Fibroblast of upper back skin (primary cell): Measurements from ENCODE around the gene COL18A1.
"Not testable (repeated sequence)": the region's sequence is repeated elsewhere in the genome, so short reads cannot be mapped to it uniquely, and the experiment has no call there.

Source experiments
- DNase-seq: peaks from one replicate; pipeline ENCODE4 v3.0.0-alpha.2; 2013

The COL18A1 gene

DNA sequence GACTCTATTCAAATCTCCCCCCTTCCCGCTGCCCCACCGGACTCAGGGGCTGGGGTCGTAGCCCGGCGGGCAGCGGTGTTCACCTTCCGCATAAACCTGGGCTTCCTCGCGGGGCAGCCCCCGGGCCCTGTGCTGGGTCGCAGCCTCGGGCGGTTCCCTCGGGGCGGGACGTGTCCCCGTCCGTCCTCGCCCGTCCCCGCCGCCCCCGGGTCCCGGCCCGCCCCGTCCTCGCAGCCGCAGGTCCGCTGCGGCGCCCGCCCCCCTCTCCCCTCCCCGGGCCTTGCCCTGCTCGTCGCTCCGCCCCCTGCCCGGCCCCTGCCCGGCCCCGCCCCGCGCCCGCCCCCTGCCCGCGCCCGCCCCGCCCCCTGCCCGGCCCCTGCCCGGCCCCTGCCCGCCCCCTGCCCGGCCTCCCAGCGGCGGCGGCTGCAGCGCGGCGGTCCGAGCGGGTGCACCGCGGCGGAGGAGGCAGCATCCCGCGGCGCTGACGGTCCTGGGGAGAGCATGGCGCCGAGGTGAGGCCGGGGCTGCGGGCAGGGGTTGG is at the start of gene COL18A1:
Gene COL18A1, plus strand, starts transcription at position 436 of the 541 bp plus-strand sequence. Its CDS starts 66 bp downstream, at position 502.
- DNase-seq = peak; percentile 28

DNA sequence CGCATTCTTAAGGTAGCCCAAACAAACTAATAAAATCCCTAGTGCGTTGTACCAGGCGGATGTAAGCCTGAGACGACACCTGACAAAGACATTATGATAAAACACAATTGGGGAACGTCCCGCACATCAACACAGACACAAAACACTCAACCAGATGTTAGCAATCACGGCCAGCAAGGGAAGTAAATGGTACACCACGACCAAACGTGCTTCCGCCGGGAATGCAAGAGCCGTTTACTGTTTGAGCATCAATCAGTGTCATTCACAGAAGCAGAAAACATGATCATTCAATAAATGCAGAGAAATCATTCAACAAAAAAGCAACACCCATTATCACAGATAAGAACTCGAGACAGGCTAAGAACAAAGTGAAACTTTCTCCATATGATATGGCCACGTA is 49.4 kb upstream of the COL18A1 start:
- DNase-seq = peak; percentile 42

DNA sequence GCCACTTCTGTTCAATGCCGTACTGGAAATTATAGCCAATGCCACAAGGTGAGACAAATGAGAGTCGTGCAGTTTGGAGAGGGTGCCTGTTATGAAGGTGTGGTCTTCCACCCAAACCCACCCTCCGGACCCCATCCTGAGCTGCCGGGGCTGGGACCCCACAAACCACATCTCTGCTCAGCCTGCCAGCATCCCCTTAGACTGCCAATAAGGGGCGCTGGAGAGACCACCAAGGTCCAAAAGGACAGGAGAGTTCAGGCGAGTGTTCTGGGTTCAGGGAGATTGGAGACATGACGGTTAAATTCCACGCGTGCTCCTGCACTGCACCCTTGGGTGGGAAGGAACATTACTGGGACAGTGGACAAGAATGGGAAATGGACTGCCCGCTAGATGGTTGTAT is 48.7 kb upstream of the COL18A1 start:
- no peak for DNase-seq

DNA sequence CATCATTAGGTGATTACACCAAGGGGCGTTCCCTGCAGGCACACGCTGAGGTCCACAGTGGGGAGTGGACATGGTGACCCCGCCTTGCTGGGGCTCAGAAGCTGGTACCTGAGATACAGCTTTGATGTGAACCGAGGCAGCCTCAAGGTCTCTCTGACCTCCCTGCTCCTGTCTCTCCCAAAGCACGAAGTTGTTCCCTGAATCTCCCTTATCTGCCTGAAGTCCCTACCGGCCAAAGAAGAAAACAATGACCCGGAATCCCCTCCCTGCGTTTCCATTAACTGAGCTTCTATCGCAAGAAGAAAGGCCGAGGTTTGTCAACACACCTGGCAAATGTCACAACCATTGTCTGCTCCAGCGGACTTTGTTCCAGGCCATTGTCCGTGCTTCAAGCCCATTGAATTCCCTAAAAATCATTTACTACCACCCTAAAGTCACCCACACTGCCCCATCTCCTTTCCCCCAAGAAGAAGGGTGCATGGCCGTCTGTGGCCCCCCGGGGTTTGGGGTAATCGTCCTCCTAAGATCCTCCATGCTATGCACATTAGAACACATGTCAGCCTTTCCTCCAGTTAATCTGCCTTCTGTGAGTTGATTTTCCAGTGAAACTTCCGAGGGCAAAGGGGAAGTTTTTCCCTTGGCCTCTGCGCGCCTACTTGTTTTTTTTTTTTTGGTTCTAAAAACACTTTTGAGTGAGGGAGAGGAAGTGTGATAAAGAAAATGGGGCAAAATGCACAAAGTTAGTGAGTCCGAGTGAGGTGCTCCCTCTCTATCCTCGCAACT is 48.1 kb upstream of the COL18A1 start:
- DNase-seq = no peak

DNA sequence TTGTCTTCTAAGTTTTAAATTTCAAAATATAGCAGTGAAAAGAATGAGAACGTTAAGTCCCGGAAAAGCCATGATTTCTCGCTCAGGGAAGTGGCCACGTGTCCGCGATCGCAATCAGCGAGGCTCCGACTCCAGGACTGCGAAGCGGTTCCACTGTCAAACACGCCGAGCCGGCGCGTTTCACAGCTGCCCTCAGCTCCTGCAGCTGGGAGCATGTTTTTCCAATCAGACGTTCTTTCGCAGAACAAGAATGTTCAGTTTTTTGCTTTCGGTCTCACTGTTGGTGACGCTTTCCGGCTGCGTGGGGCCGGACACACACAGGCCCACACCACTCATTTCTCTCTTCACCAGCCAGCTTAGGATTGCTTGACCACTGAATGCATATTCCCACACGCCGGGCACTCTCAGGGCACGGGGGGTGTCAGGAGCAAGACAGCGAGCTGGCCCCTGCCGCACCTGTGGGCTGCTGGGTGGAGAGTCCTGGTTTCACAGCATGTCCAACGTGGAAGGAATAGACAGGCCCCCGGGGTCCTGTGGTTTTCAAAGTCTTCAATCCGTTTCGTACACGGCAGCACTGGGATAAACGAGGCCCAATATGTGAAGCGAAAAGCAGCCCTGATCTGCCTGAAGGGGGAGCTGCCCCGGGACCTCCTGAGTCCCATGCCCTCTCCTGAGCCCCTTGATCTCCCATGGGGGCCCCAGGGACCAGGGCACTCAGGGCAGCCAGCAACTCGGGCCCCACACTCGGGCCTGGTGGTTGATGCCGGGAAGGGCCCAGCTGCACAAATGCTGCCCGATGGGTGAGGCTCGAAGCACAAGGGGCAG is 47.3 kb upstream of the COL18A1 start:
- DNase-seq = peak; percentile 44

DNA sequence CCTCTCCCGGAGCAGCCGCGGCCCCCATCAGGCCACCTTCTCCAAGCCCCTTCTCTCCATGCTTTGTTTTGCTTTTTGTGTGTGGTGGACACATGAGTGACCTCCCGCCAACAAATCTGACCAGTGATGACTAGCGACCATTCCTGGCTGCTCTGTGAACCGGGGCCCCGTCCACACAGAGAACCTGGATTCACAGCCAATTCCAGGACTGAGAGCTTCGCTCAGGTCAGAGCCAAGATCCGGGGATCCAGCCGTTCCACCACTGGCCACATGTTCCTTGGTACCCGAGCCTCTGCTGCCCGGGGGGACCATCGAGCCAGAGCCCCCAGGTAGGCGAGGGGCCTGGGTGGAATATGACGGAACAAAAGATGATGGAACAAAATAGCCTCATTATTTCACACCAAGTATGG is 46.7 kb upstream of the COL18A1 start:
- DNase-seq = no peak

DNA sequence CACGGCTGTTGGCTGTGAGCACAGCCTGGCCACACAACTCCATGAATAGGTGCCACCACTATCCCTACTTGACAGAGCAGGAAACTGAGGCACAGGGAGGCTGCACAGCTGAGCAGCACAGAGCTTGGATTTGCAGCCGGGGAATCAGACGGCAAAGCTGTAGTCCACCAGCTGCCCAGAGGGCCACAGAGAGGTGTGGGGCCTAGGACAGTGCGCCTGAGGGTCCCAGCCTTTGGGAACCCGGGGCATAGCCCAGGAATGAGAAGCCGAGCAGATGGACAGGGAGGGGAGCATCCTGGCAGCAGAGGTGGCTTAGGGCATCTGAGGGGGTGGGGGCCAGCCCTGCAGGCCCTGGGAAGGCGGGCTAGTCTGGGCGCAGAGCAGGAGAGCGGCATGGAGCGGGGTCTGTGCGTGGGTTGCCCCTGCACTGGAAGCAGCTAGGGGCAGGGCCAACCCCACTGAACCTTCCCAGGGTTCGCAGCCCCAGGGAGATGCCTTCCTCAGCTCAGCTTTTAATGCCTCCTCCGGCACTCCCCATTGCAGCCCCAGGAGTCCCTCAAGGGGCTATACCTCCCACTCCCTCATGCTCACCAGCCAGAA is 46.2 kb upstream of the COL18A1 start:
- no peak for DNase-seq

DNA sequence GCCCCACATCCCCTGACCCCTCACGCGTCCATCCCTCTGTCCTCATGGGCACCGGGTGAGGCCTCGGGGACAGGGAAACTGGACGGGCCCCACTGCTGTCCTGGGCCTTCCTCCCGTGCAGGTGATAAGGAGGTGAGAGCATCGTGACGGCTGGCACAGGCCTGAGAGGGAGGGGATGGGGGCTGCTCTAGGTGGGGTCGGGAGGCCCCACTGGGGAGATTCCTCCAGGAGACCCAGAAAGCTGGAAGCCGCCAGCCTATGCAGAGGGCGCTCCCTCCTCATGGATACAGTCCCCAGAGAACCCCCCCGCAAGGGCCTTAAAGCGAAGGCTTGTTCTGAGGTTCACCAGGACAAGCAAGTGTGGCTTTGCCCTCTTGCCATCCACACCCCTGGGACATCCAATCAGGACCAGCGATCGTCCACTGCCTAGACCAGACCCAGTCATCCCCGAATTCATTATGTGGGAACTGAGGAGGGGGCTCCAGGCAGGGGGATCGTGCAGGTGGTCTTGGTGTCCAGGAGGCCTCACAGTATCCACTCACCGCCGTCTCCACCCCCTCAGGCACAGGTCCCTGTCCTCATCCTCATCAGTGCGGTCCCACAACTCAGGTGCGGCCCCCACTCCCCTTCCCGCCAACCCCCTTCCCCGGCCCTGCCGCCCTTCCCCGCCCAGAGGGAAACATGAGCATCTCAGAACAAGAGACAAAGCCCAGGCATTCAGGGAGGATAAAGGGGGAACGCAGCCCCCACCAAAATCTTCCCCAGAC is 45.3 kb upstream of the COL18A1 start:
- no peak for DNase-seq

DNA sequence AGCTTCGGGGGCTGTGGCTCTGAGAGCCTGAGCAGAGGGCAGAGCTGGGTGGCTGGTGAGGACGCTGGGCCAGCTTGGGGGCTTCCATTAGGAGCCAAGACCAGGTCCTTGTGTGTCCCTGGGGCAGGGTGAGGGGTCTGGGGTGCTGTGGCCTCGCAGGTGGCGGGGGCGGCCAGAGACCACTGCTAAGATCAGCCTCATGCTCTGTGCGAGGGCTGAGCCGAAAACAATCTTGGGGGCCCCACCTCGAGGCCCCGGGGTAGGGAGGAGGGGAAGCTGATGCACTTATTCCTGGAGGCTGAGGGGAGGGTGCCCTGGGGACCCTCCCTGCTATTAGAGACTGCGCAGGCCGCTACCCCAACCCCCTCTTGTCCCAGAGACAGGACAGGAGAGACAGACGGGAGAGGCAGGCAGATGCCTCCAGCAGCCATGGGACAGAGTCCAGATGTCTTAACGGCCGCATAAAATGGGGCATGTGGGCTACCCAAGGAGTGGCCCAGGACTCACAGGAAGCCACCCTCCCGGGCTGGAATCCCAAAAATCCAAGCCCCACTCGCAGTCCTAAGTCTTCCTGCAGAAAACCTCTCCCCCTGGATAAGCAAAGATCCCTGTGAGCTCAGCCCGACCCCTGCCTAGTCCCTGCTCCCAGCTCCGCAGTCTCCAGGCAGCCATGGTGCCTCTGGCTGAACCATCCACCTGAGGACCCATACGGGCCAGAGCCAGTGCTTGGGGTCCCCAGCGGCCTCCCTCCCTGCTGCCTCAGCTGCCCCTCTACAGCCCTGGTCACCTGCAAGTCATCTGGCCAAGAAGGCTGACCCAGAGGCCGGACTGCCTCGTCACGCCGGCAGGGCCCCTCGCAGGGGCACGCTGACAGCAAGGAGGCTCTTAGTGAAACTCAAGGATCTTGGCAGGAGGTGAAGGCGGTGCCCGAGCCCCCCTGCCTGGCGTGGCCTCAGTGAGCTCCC is 43.6 kb upstream of the COL18A1 start:
- DNase-seq = peak; percentile 34

DNA sequence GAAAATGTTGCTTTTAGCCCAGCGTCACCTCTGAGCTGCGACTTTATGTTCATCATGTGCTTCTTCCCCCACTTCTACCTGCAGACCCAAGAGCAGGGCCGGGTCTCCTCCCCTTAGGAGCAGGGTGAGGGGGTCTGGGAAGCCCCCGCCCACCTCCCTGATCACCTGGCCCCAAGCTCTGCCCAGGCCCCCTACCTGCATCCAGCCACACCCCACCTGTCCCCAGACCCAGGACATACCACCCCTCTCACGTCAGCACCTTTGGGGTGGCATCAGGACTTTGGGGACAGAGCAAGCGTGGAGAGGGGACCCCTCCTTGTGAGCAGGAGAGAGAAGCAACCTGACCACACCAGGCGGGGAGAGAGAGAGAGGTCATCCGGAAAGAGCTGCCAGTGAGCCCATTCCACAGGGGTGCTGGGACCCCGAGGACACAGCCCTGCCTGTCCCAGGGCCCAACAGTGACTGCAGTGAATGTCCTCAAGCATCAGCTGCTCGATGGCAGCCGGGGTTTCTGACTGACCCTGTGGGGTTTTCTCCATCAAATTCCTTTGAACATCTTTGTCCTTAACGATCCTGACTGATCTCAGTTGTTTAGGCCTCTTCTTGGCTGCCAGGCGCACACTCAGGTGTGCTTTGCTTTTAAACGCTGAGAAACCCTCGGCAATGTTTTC is 42.8 kb upstream of the COL18A1 start:
- no peak for DNase-seq

DNA sequence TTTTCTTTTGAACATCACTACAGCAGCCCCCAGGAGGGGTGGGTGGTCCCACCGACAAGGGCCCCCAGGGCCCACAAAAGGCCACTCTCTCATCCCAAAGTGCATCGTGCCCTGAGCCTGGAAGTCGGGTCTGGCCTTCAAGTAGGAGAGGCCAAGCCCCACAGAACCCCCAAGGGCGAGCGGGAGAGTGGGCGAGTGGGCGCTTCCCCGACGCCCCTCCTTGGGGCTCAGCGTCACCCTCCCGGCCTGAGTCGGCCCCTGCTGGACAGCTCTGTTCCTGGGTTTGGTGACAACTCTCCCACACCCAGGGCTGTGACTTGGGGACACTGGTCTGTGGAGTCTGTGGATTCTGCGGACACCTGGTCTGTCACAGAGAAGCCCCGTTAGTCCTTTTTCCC is 42.2 kb upstream of the COL18A1 start:
- no peak for DNase-seq

DNA sequence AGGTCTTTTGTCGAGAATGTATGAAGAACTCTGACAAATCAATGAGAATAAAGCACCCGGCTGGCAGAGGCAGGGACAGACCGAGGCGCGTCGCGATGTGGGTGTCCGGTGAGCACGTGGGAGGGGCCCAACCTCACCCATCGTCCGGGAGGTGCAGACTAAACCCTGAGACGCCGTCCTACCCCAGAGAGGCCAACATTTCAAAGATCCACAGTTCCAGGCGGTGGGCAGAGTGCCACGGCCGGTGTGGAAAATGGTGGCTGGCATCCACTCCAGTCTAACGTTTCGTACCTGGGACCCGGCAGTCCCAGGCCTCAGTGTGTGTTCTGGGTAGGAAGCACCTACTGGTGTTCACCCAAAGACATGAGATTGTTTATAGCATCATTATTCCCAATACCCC is 41.7 kb upstream of the COL18A1 start:
- DNase-seq = not testable (repeated sequence)

DNA sequence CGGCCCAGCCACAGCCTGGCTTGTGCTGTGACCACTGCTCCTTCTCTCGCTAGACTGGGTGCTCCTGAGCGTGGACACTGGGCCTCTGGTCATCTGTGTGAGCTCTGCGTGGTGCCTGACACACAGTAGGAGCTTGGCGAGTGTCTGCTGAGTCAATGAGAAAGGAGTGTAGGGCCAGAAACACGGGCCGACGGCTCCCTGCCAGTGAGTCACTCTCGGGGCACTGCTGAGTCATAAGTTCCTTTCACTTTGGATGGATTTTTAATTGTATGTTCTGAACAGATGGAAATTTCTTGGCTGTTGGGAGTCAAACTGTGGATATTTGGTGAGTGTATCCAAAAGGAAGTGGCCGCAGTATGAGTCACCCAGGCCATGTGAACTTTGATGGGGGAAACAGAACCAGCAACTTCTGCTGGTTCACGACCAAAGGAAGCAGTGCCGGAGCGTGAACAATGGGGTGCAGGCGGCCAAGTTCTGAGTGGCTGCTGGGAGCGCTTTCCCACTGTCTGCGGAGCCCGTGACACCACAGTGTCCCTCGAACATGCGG is 41.0 kb upstream of the COL18A1 start:
- DNase-seq = peak; percentile 98

DNA sequence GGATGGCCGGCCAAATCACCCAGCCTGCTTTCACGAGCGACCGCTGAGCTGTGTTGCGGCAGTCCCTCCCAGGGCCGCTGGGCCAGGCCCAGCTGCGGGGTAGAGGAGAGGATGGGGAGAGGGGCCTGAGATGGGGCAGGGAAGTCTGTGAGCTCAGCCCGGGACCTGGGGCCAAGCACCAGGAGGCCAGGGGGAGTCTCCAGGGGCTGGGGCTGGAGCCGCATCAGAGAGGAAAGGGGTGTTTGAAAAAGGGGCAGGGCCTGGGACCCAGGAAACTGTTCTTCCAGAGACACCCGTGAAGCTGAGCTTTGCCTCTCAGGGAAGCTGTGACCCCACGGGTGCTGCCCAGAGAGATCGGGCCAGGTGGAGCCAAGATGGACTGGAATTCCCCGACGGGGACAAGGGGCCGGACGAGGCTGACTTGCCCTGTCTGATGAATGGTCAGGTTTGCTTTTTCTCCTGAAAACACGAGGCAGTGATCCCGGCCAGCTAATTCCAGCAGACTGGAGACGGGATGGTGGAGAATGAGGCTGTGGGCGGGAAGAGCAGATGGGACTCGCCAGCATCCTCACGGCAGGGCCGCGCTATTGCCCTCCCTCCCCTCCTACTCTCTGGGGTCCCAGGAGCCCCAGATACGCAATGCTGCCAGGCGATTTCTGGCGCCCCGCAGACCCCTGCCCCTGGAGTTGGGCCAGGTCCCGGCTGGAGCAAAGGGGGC is 40.3 kb upstream of the COL18A1 start:
- DNase-seq = peak; percentile 75

DNA sequence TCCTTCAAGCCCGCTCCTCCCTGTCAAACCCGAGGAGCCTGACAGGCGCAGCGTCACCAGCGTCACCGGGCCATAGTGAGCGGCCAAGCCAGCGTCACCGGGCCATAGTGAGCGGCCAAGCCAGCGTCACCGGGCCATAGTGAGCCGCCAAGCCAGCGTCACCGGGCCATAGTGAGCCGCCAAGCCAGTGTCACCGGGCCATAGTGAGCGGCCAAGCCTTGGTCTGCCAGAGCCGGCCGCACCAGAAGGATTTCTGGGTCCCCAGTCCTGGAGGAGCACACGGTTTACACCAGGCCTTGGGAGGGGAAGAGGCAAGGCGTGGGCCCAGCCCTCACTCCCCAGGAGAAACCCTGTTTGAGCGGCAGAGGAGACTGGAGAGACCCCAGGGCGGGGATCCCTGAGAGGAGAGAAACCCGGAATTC is 39.8 kb upstream of the COL18A1 start:
- DNase-seq = no peak

DNA sequence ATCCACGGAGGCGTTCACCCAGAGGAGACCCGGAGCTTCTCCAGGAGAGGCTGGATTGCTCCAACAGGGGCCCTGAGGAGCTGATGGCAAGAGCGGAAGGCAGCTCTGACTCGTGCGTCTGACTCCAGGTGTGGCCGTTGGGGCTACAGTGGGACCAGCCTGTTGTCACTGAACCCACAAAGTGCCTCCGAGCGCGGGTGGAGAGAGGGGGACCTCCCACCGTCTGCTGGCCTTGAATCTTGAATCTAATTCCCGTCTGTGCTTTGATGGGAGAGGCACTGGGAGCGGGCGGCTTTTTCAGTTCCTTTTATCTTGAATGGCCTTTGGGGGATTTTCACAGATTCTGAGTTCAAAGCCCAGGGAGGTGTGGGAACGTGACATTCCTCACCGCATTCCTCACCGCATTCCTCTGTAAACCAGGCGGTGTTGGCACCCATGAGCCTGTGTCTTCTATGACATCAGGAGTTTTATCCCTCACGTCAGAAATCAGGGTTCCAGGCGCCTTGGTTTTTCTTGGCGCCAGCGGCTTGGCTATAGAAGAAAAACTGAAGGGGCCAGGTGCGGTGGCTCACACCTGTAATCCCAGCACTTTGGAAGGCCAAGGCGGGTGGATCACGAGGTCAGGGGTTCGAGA is 39.2 kb upstream of the COL18A1 start:
- peak; percentile 67 for DNase-seq

DNA sequence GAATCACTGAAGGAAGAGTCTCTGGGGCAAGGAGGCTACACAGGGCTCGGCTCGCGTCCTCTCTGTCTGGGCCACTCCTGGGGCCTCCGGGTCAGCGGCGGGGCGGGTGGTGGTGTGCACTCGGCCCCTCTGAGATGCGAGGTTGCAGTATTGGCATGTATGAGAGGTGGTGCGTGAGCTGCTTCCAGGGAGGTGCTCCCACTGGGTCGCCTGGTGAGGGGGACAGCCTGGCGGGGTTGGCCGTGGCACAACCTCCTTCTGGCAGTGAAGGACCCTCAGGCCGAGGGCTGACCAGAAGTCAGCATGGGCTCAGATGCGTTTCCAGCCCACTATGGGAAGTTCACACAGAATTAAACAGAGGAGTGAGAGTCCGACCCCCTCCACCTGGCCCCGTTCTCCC is 38.5 kb upstream of the COL18A1 start:
- no peak for DNase-seq

DNA sequence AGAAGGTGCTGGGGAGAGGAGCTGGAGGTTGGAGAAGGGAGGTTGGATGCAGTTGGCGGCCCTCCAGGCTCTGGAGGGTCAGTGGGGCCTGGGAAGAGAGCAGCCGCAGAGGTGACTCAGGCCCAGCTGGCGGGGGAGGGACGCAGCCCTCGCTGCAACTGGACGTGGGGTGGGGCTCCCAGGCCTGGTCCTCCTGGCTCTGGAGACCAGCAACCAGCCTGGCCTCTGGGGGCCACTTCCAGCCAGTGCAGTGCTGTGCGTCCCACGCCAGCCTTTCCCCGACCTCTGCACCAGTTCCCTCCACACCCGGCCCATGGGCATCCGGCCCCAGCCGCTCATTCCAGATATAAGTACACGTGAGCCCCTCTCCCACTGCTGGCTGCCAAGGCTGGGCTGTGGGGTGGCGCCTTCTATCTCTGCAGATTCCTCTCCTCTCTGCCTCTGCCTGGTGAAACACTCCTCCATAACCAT is 38.0 kb upstream of the COL18A1 start:
- DNase-seq = peak; percentile 75
